Measurements from ENCODE around the gene PTPRN2.
A peak's percentile ranks its signal among the peaks of the same experiment; 100 is the strongest.

Gene PTPRN2

DNA sequence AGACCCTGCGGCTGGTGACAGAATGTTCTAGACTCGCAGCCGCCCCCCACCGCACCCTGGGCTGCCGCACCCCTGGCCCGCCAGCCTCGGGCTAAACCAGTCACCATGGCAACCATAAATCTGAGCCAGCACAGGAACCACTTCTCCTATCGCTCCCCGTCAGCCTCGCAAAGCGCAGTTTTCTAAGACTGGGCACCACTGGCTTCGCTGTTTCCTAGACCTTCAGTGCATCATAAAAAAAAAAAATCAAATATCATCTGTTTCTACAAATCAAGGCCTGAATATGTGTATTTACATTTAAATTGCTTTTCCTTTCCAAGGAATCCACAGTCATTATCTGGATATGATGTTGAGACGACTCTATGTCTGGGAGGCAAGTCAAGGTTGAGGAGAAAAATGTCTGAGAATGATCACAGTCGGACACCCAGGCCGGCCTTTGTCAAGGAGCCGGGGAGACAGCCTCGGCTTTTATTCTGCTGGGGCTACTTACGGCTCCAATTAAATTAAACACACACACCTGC is 99.9 kb downstream of the PTPRN2 start:
- DNase-seq: peak in 2 of 3 experiments; percentile 82 to 96

- DNase-seq: no peak
These were observed 100.7 kb downstream of the PTPRN2 start for GRCh38 chr7:158486919-158487318.

GRCh38 chr7:158484801-158485531 is 102.7 kb downstream of the PTPRN2 start:
- no peak for DNase-seq

- DNase-seq: no peak
These were observed 105.1 kb downstream of the PTPRN2 start for GRCh38 chr7:158482480-158482879.

DNA sequence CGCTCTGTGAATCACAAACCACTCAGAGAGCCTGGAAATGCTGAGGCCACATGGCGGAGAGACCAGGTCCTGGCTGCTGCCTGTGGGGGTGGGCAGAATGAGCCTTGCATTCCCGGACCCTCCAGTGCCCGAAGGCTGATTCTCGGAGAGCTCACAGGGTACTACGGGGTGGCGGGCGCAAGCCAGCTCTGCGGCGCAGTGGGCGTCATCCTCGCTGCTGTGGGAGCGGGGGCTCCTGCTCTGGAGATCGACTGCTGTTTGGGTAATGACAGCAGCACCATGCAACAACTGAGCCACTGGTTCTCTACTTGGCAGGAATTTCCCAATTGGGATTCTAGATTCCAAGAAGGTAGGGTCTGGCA is 108.0 kb downstream of the PTPRN2 start:
- DNase-seq: no peak

- DNase-seq: no peak
These were observed 108.5 kb downstream of the PTPRN2 start for GRCh38 chr7:158479021-158479663.

DNA sequence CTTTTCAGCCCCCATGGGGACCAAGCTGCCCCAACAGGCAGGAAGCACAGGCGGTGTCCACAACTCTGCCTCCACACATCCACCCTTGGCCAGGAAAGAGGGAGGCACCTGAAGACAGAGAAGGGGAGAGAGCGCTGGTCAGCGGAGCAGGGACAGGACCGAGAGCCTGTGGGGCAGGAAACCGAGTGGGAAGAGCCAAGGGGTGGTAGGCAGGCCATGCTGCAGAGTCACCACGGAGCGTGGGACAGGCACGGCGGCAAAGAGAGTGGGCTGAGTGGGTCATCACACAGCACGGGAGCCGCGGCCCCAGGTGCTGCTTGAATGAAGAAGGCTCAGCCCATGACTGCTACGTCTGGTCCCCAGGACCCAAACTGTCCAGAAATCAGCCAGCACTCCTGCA is 109.8 kb downstream of the PTPRN2 start:
- no peak for DNase-seq

DNA sequence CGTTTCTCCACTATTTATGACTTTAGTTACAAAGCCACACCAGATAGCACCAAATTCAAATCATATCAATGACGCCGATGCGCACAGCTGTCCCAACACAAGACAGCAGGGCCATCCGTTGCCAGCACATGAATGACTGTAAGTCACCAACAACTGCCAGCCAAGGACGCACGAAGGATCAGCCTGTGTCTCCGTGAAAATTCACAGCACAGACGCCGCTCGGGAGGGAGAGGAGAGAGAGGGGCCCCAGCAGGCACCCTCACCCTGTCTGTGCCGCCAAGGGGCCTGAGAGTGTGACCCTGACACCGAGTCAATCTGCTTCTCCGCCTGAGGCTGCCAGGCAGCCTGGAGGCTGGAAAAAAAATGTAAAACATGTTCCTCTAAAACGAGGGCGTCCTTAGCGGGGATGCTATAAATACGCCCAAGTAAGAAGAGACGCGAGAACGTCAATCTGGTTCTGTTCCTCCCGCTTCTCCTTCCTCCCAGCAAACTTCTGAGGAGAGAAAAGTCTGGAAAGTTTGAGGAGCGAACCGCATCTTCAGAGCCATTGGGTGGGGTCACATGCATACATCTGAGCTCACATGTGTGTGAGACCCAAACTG is 111.2 kb downstream of the PTPRN2 start:
- no peak for DNase-seq

DNA sequence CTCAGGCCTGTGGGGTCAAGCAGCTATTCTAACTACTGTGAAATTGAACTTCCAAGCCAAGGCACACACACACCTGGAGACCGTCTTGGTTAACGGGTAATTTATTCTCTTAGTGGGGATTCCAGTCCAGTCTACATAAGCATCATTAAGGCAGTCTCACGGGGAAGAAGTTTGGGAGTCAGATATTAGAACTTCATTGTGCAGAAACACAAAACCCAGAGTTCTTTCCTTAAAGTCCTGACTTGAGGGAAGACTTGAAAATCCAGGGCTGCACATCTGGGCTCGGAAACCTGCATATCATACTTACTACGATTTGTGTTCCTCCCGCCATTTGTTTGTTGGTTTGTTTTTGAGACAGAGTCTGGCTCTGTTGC is 112.0 kb downstream of the PTPRN2 start:
- DNase-seq: no peak

DNA sequence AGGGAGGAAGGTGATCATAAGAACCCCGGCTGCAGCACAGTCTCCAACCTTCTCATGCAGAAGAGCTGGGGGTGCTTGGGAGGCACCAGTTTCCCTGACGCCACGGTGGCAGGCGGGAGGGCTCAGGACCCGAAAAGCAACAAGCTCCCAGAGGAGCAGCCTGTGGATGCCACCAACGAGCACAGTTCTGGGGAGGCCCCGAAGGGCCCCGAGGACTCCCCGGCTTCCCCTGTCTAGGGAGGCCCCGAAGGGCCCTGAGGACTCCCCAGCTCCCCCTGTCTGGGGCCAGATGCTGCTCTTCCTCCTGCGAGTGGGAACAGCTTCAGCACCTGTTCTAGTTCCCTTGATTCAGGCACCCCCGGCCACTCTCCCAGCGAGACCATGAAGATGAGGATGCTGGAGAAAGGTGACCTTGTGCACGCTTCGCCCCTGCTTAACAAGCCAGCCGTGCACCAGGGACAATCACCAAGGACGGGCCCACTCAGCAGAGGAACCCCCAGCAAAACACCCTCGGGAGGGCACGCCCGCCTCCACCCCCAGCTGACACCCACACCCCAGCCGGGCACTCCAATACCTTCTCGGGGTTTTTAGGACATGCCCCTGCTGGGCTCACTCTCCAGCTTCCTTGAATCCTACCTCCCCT is 112.5 kb downstream of the PTPRN2 start:
- DNase-seq: no peak

- DNase-seq: no peak
These were observed 113.1 kb downstream of the PTPRN2 start for GRCh38 chr7:158474488-158474887.

GRCh38 chr7:158473946-158474345 is 113.7 kb downstream of the PTPRN2 start:
- no peak for DNase-seq

- DNase-seq: peak; percentile 40 to 78 (median 41)
These were observed 114.4 kb downstream of the PTPRN2 start for GRCh38 chr7:158473221-158473620.

GRCh38 chr7:158472596-158472995 is 115.0 kb downstream of the PTPRN2 start:
- peak in 2 of 3 experiments; percentile 11 to 40 for DNase-seq

- no peak for DNase-seq
These were observed 115.9 kb downstream of the PTPRN2 start for GRCh38 chr7:158471716-158472115.

GRCh38 chr7:158470336-158470735 is 117.3 kb downstream of the PTPRN2 start:
- no peak for DNase-seq

GRCh38 chr7:158469396-158470051 is 118.1 kb downstream of the PTPRN2 start:
- DNase-seq: no peak

DNA sequence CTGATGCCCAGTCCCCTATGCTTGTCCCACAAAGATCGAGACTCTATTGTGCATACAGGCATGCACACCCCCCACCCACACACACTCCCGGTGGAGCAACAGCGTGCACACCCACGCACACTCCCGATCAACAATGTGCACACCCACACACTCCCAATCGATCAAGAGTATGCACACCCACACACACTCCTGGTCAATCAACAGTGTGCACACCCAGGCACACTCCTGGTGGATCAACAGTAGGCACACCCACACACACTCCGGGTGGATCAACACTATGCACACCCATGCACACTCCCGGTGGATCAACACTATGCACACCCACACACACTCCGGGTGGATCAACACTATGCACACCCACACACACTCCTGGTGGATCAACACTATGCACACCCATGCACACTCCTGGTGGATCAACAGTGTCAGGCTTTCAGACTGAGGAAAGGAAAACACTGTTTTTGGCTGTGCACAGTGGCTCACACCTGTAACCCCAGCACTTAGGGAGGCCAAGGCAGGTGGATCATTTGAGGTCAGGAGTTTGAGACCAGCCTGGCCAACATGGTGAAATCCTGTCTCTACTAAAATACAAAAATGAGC is 118.8 kb downstream of the PTPRN2 start:
- no peak for DNase-seq

- DNase-seq: no peak
These were observed 119.4 kb downstream of the PTPRN2 start for GRCh38 chr7:158468181-158468580.

DNA sequence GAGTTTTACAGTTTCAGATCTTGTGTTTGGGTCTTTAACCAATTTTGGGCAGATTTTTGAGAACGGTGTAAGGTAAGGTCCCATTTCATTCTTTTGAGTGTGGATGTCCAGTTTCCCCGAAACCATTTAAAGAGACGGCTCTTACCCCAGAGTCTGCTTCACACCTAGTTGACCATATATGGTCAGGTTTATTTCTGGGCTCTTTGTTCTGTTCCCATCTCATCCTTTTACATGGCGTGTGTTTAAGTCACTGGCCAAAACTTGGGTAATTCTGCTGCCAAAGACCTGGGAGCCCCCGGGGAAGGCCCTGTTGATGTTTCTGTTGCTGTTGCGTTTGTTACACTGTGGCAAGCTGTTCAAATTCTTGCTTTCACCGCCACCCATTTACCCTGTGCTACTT is 120.1 kb downstream of the PTPRN2 start:
- no peak for DNase-seq

DNA sequence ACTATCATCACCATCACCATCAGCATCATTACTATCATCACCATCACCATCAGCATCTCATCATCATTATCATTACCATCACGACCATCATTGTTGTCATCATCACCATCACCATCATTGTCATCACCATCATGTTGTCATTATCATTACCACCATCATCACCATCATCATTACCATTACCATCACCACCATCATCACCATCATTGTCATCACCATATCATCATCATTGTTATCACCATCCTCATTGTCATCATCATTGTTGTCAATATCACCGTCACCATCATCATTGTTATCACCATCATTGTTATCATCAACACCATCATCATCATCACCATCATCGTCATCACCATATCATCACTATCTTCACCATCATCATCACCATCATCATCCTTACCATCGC is 124.3 kb downstream of the PTPRN2 start:
- DNase-seq: no peak

DNA sequence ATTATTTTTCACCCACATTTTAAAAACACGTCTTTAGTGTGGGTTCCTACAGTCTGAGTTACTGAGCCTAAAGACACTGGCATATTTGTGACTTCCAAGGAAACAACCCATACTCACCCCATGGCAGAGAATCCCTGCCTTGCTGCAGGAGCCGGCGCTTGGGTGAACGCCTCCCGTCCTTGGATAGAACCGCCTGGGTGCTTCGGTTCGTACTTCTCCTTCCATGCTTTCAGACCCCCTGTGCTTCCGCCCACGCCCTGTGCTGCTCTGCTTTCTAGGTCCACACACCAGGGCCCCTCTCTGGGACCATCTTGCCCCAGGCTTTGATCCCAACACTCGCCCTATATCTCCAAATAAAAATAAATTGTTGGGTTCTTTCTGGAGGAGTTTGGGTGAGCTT is 125.8 kb downstream of the PTPRN2 start:
- DNase-seq: no peak

GRCh38 chr7:158460665-158461064 is 127.0 kb downstream of the PTPRN2 start:
- no peak for DNase-seq
